Mesenchymal stem cell (in vitro differentiated cells and primary cell): ENCODE data around the gene KRTAP13-4.

ENCODE experiments used
- DNase-seq: peaks from one replicate; pipeline ENCODE4 v3.0.0-alpha.2; 2013
- H2AFZ ChIP-seq: one replicate; pipeline ENCODE4 v1.6.1; 2013; ENCODE audit warnings: low read depth, mild to moderate bottlenecking, control low read depth, inconsistent platforms, low read length, moderate library complexity
- H2AK5ac ChIP-seq: 2 replicates; pipeline ENCODE4 v1.6.1; 2013; ENCODE audit warnings: low read length, moderate library complexity, mild to moderate bottlenecking, inconsistent platforms; ENCODE audit not compliant: severe bottlenecking
- H2BK120ac ChIP-seq: one replicate; pipeline ENCODE4 v1.6.1; 2013; ENCODE audit warnings: low read depth, mild to moderate bottlenecking, inconsistent platforms, low read length, moderate library complexity
- H2BK12ac ChIP-seq, 2 experiments: one replicate each; pipeline ENCODE4 v1.6.1; 2013; ENCODE audit warnings: inconsistent platforms in 2 of 2, low read length in 2 of 2, mild to moderate bottlenecking in 2 of 2, moderate library complexity in 2 of 2, control low read depth in 1 of 2
- H2BK15ac ChIP-seq: one replicate; pipeline ENCODE4 v1.6.1; 2013; ENCODE audit warnings: mild to moderate bottlenecking, low read depth, inconsistent platforms; ENCODE audit not compliant: poor library complexity, severe bottlenecking
- H2BK5ac ChIP-seq: 2 replicates; pipeline ENCODE4 v1.6.1; 2013; ENCODE audit warnings: low read depth, mild to moderate bottlenecking, low read length, control low read depth, inconsistent platforms; ENCODE audit not compliant: poor library complexity, severe bottlenecking
- H3K14ac ChIP-seq, 2 experiments: one replicate each; pipeline ENCODE4 v1.6.1; 2013; ENCODE audit warnings: inconsistent platforms in 2 of 2, low read length in 2 of 2, control low read depth in 1 of 2, mild to moderate bottlenecking in 1 of 2, moderate library complexity in 1 of 2
- H3K18ac ChIP-seq, 2 experiments: one replicate each; pipeline ENCODE4 v1.6.1; 2013; ENCODE audit warnings: inconsistent platforms in 2 of 2, low read length in 2 of 2, control low read depth in 1 of 2, low read depth in 1 of 2, mild to moderate bottlenecking in 1 of 2
- H3K23ac ChIP-seq, 2 experiments: one replicate each; pipeline ENCODE4 v1.6.1; 2013; ENCODE audit warnings: inconsistent platforms in 2 of 2, low read length in 2 of 2, mild to moderate bottlenecking in 2 of 2, moderate library complexity in 2 of 2, control low read depth in 1 of 2
- H3K27ac ChIP-seq: 2 replicates; pipeline ENCODE4 v1.5.1; 2013; ENCODE audit warnings: mild to moderate bottlenecking, moderate library complexity, low read length, control low read depth, inconsistent platforms; ENCODE audit not compliant: poor library complexity, severe bottlenecking
- H3K27me3 ChIP-seq, 2 experiments: 2 replicates each; pipeline versions ENCODE4 v1.6.1 to v1.7.0; 2013; ENCODE audit warnings: low read length in 2 of 2, mild to moderate bottlenecking in 2 of 2, moderate library complexity in 2 of 2, control low read depth in 1 of 2, inconsistent platforms in 1 of 2; ENCODE audit not compliant: control insufficient read depth in 1 of 2, insufficient read depth in 1 of 2
- H3K36me3 ChIP-seq, 2 experiments: 2 replicates each; pipeline versions ENCODE4 v1.6.1 to v1.7.0; 2013; ENCODE audit warnings: low read length in 2 of 2, control low read depth in 1 of 2, inconsistent platforms in 1 of 2, low read depth in 1 of 2, mild to moderate bottlenecking in 1 of 2; ENCODE audit not compliant: insufficient read depth in 2 of 2, control insufficient read depth in 1 of 2
- H3K4ac ChIP-seq, 2 experiments: one replicate each; pipeline ENCODE4 v1.6.1; 2013; ENCODE audit warnings: inconsistent platforms in 2 of 2, low read length in 2 of 2, mild to moderate bottlenecking in 2 of 2, moderate library complexity in 2 of 2, control low read depth in 1 of 2, low read depth in 1 of 2
- H3K4me1 ChIP-seq: 2 replicates; pipeline ENCODE4 v1.6.1; 2013; ENCODE audit warnings: low read depth, low read length, control low read depth; ENCODE audit not compliant: control insufficient read depth, insufficient read depth
- H3K4me2 ChIP-seq: 2 replicates; pipeline ENCODE4 v1.6.1; 2013; ENCODE audit warnings: low read length, mild to moderate bottlenecking, inconsistent platforms; ENCODE audit not compliant: poor library complexity, severe bottlenecking
- H3K4me3 ChIP-seq, 2 experiments: 2 replicates each; pipeline versions ENCODE4 v1.5.1 to v1.7.0; 2013; ENCODE audit warnings: low read length in 2 of 2, mild to moderate bottlenecking in 2 of 2, control low read depth in 1 of 2, low read depth in 1 of 2; ENCODE audit not compliant: insufficient read depth in 1 of 2
- H3K79me1 ChIP-seq: replicated peaks from 2 replicates; pipeline ENCODE4 v1.6.1; 2013; ENCODE audit warnings: mild to moderate bottlenecking, control low read depth, low read length, inconsistent platforms; ENCODE audit not compliant: poor library complexity, severe bottlenecking
- H3K9ac ChIP-seq: 2 replicates; pipeline ENCODE4 v1.7.0; 2013; ENCODE audit warnings: mild to moderate bottlenecking, low read length, moderate library complexity
- H3K9me3 ChIP-seq: 2 replicates; pipeline ENCODE4 v1.7.0; 2013; ENCODE audit warnings: mild to moderate bottlenecking, low read length; ENCODE audit not compliant: control insufficient read depth
- H4K8ac ChIP-seq: one replicate; pipeline ENCODE4 v1.6.1; 2013; ENCODE audit warnings: inconsistent platforms, mild to moderate bottlenecking, low read length, moderate library complexity
- H4K91ac ChIP-seq: one replicate; pipeline ENCODE4 v1.6.1; 2013; ENCODE audit warnings: mild to moderate bottlenecking, low read length, inconsistent platforms
- WGBS: methylation state at CpG from one replicate; pipeline ENCODE4 v1.1.7; 2013; ENCODE audit warnings: mixed read lengths; 5-methylcytosine and 5-hydroxymethylcytosine counted together

Gene KRTAP13-4

GRCh38 chr21:30408782-30409494, 21.1 kb upstream of the KRTAP13-4 start:
- Histone ChIP-seq H3K36me3 (no peaks in the 10 kb centered on the region), H3K9me3 (no peaks in the 10 kb centered on the region)
- WGBS, result 13% methylated on average over 11 of the region's 14 CpGs

DNA sequence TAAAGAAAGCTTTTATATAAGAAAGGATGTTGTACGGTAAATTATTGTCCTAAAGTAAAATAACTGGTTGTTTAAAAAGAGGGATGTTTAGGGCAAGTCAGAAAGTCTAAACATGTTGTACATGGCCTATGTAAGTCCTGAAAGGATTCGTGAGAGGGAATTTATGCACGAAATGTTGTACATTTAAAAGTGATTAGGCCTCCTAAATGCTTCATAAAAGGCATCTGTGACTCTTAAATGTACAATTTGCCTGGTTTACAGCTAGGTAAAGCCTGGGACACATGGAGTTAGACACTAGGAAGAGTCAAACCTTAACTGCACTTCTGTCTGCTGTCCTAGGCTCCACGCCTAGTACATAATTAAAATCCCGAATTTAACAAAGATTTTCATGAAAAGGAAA, 14.0 kb upstream of the KRTAP13-4 start:
- Histone ChIP-seq H3K14ac (no peak overlapping the region), H2AFZ (no peak overlapping the region), H3K79me1 (no peaks in the 10 kb centered on the region), H3K4me2 (no peak overlapping the region), H2BK12ac (no peak overlapping the region), H3K4me3 (no peak overlapping the region), H3K27me3 (no peaks in the 10 kb centered on the region), H3K23ac (no peak overlapping the region), H2BK5ac (no peak overlapping the region), H3K9me3 (peaks cover 7% of the 10 kb centered on the region), H3K4ac (no peak overlapping the region), H3K18ac (no peak overlapping the region), H3K36me3 (no peaks in the 10 kb centered on the region), H3K27ac (no peak overlapping the region), H2BK120ac (no peak overlapping the region), H4K91ac (no peak overlapping the region), H3K4me1 (no peaks in the 10 kb centered on the region), H2AK5ac (no peak overlapping the region), H3K9ac (no peak overlapping the region), H2BK15ac (no peak overlapping the region), H4K8ac (no peak overlapping the region)
- 80% methylated on average over 3 of the region's 5 CpGs for WGBS
- no peak for DNase-seq

More at GRCh38 chr21:30408782-30409494, 21.1 kb upstream of the KRTAP13-4 start:
- no peak overlapping the region for H3K4ac ChIP-seq
- no peak overlapping the region for H4K8ac ChIP-seq
- H3K27me3 ChIP-seq, result no peaks in the 10 kb centered on the region
- peak overlapping the region; percentile 35 for H3K4me2 ChIP-seq
- no peak overlapping the region for H4K91ac ChIP-seq
- peak overlapping the region; percentile 2 for H2AFZ ChIP-seq
- peak; percentile 0 for DNase-seq
- peak overlapping the region; percentile 46 for H3K9ac ChIP-seq
- peaks cover 2% of the 10 kb centered on the region for H3K4me1 ChIP-seq
- no peak overlapping the region for H2BK15ac ChIP-seq
- H3K23ac ChIP-seq, result no peak overlapping the region
- H3K79me1 ChIP-seq, result no peaks in the 10 kb centered on the region
- no peak overlapping the region for H2BK5ac ChIP-seq
- H2BK12ac ChIP-seq, result no peak overlapping the region
- no peak overlapping the region for H3K27ac ChIP-seq
- no peak overlapping the region for H3K18ac ChIP-seq
- no peak overlapping the region for H2AK5ac ChIP-seq
- H2BK120ac ChIP-seq, result no peak overlapping the region
- peak overlapping the region in 1 of 2 experiments; percentile 49 for H3K4me3 ChIP-seq
- no peak overlapping the region for H3K14ac ChIP-seq

- no peak within 1 kb of the TSS for H2AK5ac ChIP-seq
- no peaks in the 10 kb centered on the region for H3K27me3 ChIP-seq
- H4K91ac ChIP-seq, result no peak within 1 kb of the TSS
- no peaks in the 10 kb centered on the region for H3K36me3 ChIP-seq
- H3K18ac ChIP-seq, result no peak within 1 kb of the TSS
- no peak within 1 kb of the TSS for H2BK15ac ChIP-seq
- no peak within 1 kb of the TSS for H2BK12ac ChIP-seq
- no peak within 1 kb of the TSS for H2BK120ac ChIP-seq
- no peaks in the 10 kb centered on the region for H3K4me1 ChIP-seq
- no peak within 1 kb of the TSS for H2AFZ ChIP-seq
- no peak within 1 kb of the TSS for H3K4ac ChIP-seq
- H3K4me3 ChIP-seq, result no peak within 1 kb of the TSS
- H4K8ac ChIP-seq, result no peak within 1 kb of the TSS
- H3K4me2 ChIP-seq, result no peak within 1 kb of the TSS
- H3K23ac ChIP-seq, result no peak within 1 kb of the TSS
- H3K9me3 ChIP-seq, result no peaks in the 10 kb centered on the region
- no peak for DNase-seq
- no peak within 1 kb of the TSS for H3K27ac ChIP-seq
- 67% methylated on average over 2 of the region's 5 CpGs for WGBS
- no peaks in the 10 kb centered on the region for H3K79me1 ChIP-seq
- H3K14ac ChIP-seq, result no peak within 1 kb of the TSS
- H3K9ac ChIP-seq, result no peak within 1 kb of the TSS
- no peak within 1 kb of the TSS for H2BK5ac ChIP-seq
These were observed 4.2 kb upstream of the KRTAP13-4 start, which contains the start of gene KRTAP13-3 for GRCh38 chr21:30425826-30426225. Gene KRTAP13-3, minus strand, starts transcription at chr21:30425926. Its CDS starts 14 bp downstream, at chr21:30425912.

- Histone ChIP-seq H3K18ac (no peak overlapping the region), H2AK5ac (no peak overlapping the region), H2BK120ac (no peak overlapping the region), H3K4me1 (no peaks in the 10 kb centered on the region), H4K91ac (no peak overlapping the region), H3K14ac (no peak overlapping the region), H2BK5ac (no peak overlapping the region), H3K27me3 (no peaks in the 10 kb centered on the region), H3K79me1 (no peaks in the 10 kb centered on the region), H3K27ac (no peak overlapping the region), H2BK12ac (no peak overlapping the region), H3K9me3 (no peaks in the 10 kb centered on the region), H3K9ac (no peak overlapping the region), H3K4me2 (no peak overlapping the region), H2AFZ (no peak overlapping the region), H3K4me3 (no peak overlapping the region), H3K4ac (no peak overlapping the region), H3K23ac (no peak overlapping the region), H3K36me3 (no peaks in the 10 kb centered on the region), H4K8ac (no peak overlapping the region), H2BK15ac (no peak overlapping the region)
- WGBS, result 76% methylated on average over 3 of the region's 3 CpGs
- DNase-seq, result no peak
These were observed 3.3 kb upstream of the KRTAP13-4 start for GRCh38 chr21:30426731-30427130.
